GM12878 (cell line): ENCODE data around the gene SLC4A5. TPM values are rescaled to one million over a fixed set of nuclear protein-coding genes. Genes with fewer than 3 reads are reported as not detected.

Experiments
- ATAC-seq: fragments of 200-7000 bp; cut with Tn5 transposase; 3 replicates; pipeline ENCODE4 v1.9.1; 2020; ENCODE audit warnings: mild to moderate bottlenecking, moderate library complexity
- BruUV-seq: library from RNA; stranded (reverse); fragments of 400-500 nt; replicated peaks from 2 replicates; lab custom pipeline; 2021; lab: Mats Ljungman, UMichigan
- CTCF ChIA-PET: fragments of 300-600 bp; sonication (Branson Sonifier 250); formaldehyde crosslinking; extraction: SDS; loops from one replicate; lab custom pipeline; 2021; ENCODE audit warnings: inconsistent platforms; lab: Yijun Ruan, JAX
- POLR2A ChIA-PET: fragments of 350-600 bp; formaldehyde crosslinking; extraction: SDS; loops from one replicate; lab custom pipeline; 2021; ENCODE audit warnings: inconsistent platforms; lab: Charles Lee
- RAD21 ChIA-PET: fragments of 300-600 bp; sonication (Branson Sonifier 250); formaldehyde crosslinking; loops from one replicate; lab custom pipeline; 2023; ENCODE audit warnings: antibody characterized with exemption; ENCODE audit not compliant: unreplicated experiment; lab: Charles Lee
- SMC1A ChIA-PET: fragments of 300-600 bp; sonication (Branson Sonifier 250); formaldehyde crosslinking; loops from one replicate; lab custom pipeline; 2023; ENCODE audit not compliant: unreplicated experiment, uncharacterized antibody; lab: Charles Lee
- DNase-seq: peaks from one replicate; pipeline ENCODE4 v3.0.0-alpha.2; 2011; ENCODE audit warnings: low read depth, low spot score
- FAIRE-seq: peaks from 3 replicates; lab custom pipeline; 2011; peaks lifted over from hg19 to GRCh38; lab: Jason Lieb, UNC
- H2AFZ ChIP-seq: 2 replicates; pipeline ENCODE4 v1.6.0; 2011; ENCODE audit warnings: low read depth, low read length, control low read depth; ENCODE audit not compliant: control insufficient read depth
- H3K27ac ChIP-seq: 2 replicates; pipeline ENCODE4 v1.5.1; 2011; ENCODE audit warnings: control low read depth; ENCODE audit not compliant: control insufficient read depth, insufficient read depth
- H3K27me3 ChIP-seq, 2 experiments: replicated peaks in 1 of 2; 2 replicates each; pipeline versions ENCODE4 v1.6.0 to v1.6.1; 2011; ENCODE audit warnings: low read length in 1 of 2; ENCODE audit not compliant: control insufficient read depth in 2 of 2, insufficient read depth in 2 of 2
- H3K36me3 ChIP-seq, 2 experiments: 2 replicates each; pipeline ENCODE4 v1.5.1; 2011; ENCODE audit warnings: low read length in 1 of 2; ENCODE audit not compliant: control insufficient read depth in 2 of 2, insufficient read depth in 2 of 2
- H3K4me1 ChIP-seq: 2 replicates; pipeline ENCODE4 v1.6.1; 2011; ENCODE audit warnings: mild to moderate bottlenecking, low read length, moderate library complexity, mixed read lengths; ENCODE audit not compliant: control insufficient read depth, insufficient read depth
- H3K4me2 ChIP-seq: 2 replicates; pipeline ENCODE4 v1.6.0; 2011; ENCODE audit warnings: control low read depth; ENCODE audit not compliant: control insufficient read depth, insufficient read depth
- H3K4me3 ChIP-seq: fragments of 200-600 bp; sonication (generic); 2 replicates; pipeline ENCODE4 v1.5.1; 2016
- H3K79me2 ChIP-seq: 2 replicates; pipeline ENCODE4 v1.6.0; 2011; ENCODE audit warnings: low read length; ENCODE audit not compliant: control insufficient read depth, insufficient read depth
- H3K9ac ChIP-seq: 2 replicates; pipeline ENCODE4 v1.8.0; 2011; ENCODE audit warnings: low read length, control low read depth, mixed read lengths; ENCODE audit not compliant: control insufficient read depth, insufficient read depth
- H3K9me3 ChIP-seq: replicated peaks from 3 replicates; pipeline ENCODE4 v1.5.1; 2011; ENCODE audit warnings: mild to moderate bottlenecking, low read length; ENCODE audit not compliant: control insufficient read depth, insufficient read depth
- H4K20me1 ChIP-seq: 2 replicates; pipeline ENCODE4 v1.6.0; 2011; ENCODE audit not compliant: control insufficient read depth, insufficient read depth
- BCL11A ChIP-seq: IDR thresholded peaks from 2 replicates; pipeline ENCODE4 v1.6.1; 2011; ENCODE audit warnings: low read depth, low read length
- CBX5 ChIP-seq: sonication (generic); IDR thresholded peaks from 2 replicates; pipeline ENCODE4 v1.6.1; 2016; ENCODE audit warnings: low read depth, moderate library complexity, mild to moderate bottlenecking, inconsistent platforms
- EED ChIP-seq: sonication (generic); IDR thresholded peaks from 2 replicates; pipeline ENCODE4 v1.6.1; 2016; ENCODE audit warnings: antibody characterized with exemption, low read depth
- ESRRA ChIP-seq: IDR thresholded peaks from 2 replicates; pipeline ENCODE4 v1.6.1; 2012; ENCODE audit warnings: mild to moderate bottlenecking, low read length, improper control_type of control experiment
- IKZF2 ChIP-seq, 2 experiments: fragments of 450-650 bp; IDR thresholded peaks; 2 replicates each; pipeline ENCODE4 v1.6.1; 2017; ENCODE audit warnings: mild to moderate bottlenecking in 2 of 2, moderate library complexity in 2 of 2
- IRF4 ChIP-seq: IDR thresholded peaks from 2 replicates; pipeline ENCODE4 v1.6.1; 2011; ENCODE audit warnings: low read depth, low read length
- NR2F1 ChIP-seq: fragments of 450-650 bp; conservative IDR thresholded peaks from 2 replicates; pipeline ENCODE4 v1.6.1; 2017; ENCODE audit warnings: mild to moderate bottlenecking
- PRDM15 ChIP-seq: fragments of 450-650 bp; formaldehyde crosslinking; IDR thresholded peaks from 2 replicates; pipeline ENCODE4 v1.4.0; 2020; ENCODE audit warnings: mild to moderate bottlenecking, moderate library complexity
- RELA ChIP-seq: fragments of 450-650 bp; IDR thresholded peaks from 2 replicates; pipeline ENCODE4 v1.8.0; 2014; ENCODE audit warnings: borderline replicate concordance; ENCODE audit not compliant: partially characterized antibody
- RFX5 ChIP-seq: IDR thresholded peaks from 2 replicates; pipeline ENCODE4 v1.6.1; 2011; ENCODE audit warnings: low read depth, low read length, improper control_type of control experiment
- SUZ12 ChIP-seq: fragments of 200-600 bp; sonication (generic); IDR thresholded peaks from one replicate; pipeline ENCODE4 v1.6.1; 2018; ENCODE audit warnings: antibody characterized with exemption, mild to moderate bottlenecking; ENCODE audit not compliant: unreplicated experiment
- ZBED1 ChIP-seq: IDR thresholded peaks from 2 replicates; pipeline ENCODE4 v1.6.1; 2016; ENCODE audit warnings: borderline replicate concordance
- WGBS: methylation state at CpG from one replicate; pipeline ENCODE4 v1.1.6; 2016; ENCODE audit warnings: low lambda C conversion rate; ENCODE audit not compliant: insufficient replicate concordance, insufficient coverage; ENCODE audit errors: missing lambda C conversion rate; 5-methylcytosine and 5-hydroxymethylcytosine counted together
- in situ Hi-C: fragments of 300-500 bp; cut with MboI; formaldehyde crosslinking; loops from 9 replicates; pipeline ENCODE4 v1.14.3; 2018; ENCODE audit warnings: mixed read lengths
- intact Hi-C: fragments of 100-400 bp; cut with micrococcal nuclease; formaldehyde crosslinking; loops from one replicate; pipeline ENCODE4 v1.14.2; 2022; ENCODE audit not compliant: unreplicated experiment
- polyA plus RNA-seq, 11 experiments: library from polyadenylated mRNA; depleted of rRNA in 4 of 11; unstranded in 6 of 11; stranded (reverse) in 5 of 11; fragments of >200 nt; fragmentation: Nextera tagmentation in 4 of 11; fragmentation: Illumina TruSeq in 1 of 11; extraction: Ambion mirVana in 4 of 11; extraction: Trizol in 1 of 11; gene quantifications; 1 replicate in 1 of 11; 2 replicates in 10 of 11; pipeline versions ENCODE4 v1.2.1 to v1.2.3, GENCODE V29; 2011 to 2016; ENCODE audit warnings: inconsistent platforms in 2 of 11, missing spikeins in 2 of 11, low read depth in 1 of 11
- total RNA-seq, 4 experiments: library from RNA; depleted of rRNA in 3 of 4; stranded (reverse); fragments of >200 nt in 3 of 4; fragmentation: Illumina TruSeq in 1 of 4; extraction: Trizol in 1 of 4; gene quantifications; 2 replicates each; pipeline versions ENCODE4 v1.2.1 to v1.2.3, GENCODE V29; 2013 to 2021

SLC4A5 gene
- total and polyA plus RNA-seq, 10 of the 15 experiments (the other 5 are each of a cell fraction or from before 2014, with no cell fraction given): 0.15 to 4.7 (median 1.6) TPM

- no peak overlapping the region for H3K4me2 ChIP-seq
- H3K27me3 ChIP-seq: no peaks in the 10 kb centered on the region
- H3K9me3 ChIP-seq: no peaks in the 10 kb centered on the region
- no peaks in the 10 kb centered on the region; the same call in 1 of the 2 replicates for H4K20me1 ChIP-seq
- POLR2A ChIA-PET: interaction anchor here (0.6 to 6.4 kb wide), 3 partner anchors 12 to 75 kb away, joined by 3 to 83 read pairs (median 8); partner anchors contain the start of gene MOB1A
- CTCF ChIA-PET: interaction anchor here (0.7 to 7.8 kb wide), 6 partner anchors 11 to 368 kb away, joined by 3 to 90 read pairs (median 4); partner anchors contain the start of genes BOLA3, MOB1A and STAMBP
- H2AFZ ChIP-seq: no peak overlapping the region
- no peak for FAIRE-seq
- H3K9ac ChIP-seq: no peak overlapping the region
- in situ Hi-C loops: no loop called here
- BruUV-seq: no TSS peak
- H3K4me3 ChIP-seq: no peak overlapping the region
- TF ChIP-seq SUZ12: no peak
- TF ChIP-seq IRF4: no peak
- no peak for TF ChIP-seq BCL11A
- ATAC-seq: no peak
- SMC1A ChIA-PET: interaction anchor here (1.0 to 3.7 kb wide), 6 partner anchors 9 to 50 kb away, joined by 3 to 17 read pairs (median 4); partner anchors contain the start of gene MOB1A
- RAD21 ChIA-PET: interaction anchor here (0.6 to 1.8 kb wide), 4 partner anchors 11 to 77 kb away, joined by 3 to 6 read pairs (median 3); no protein-coding TSS in a partner anchor
- peaks cover 39% of the 10 kb centered on the region for H3K79me2 ChIP-seq
- H3K4me1 ChIP-seq: peaks cover 8% of the 10 kb centered on the region
- H3K27ac ChIP-seq: no peak overlapping the region
- WGBS: 80% methylated on average over 4 of the region's 4 CpGs
- intact Hi-C loops: no loop called here
- no peak for DNase-seq
- no peaks in the 10 kb centered on the region; a peak in 1 of 4 replicates for H3K36me3 ChIP-seq
These were observed 146.2 kb downstream of the SLC4A5 start for GRCh38 chr2:74197049-74197448.

GRCh38 chr2:74194799-74195198, 148.4 kb downstream of the SLC4A5 start:
- no peaks in the 10 kb centered on the region for H4K20me1 ChIP-seq
- 100% methylated on average over 1 of the region's 1 CpG for WGBS
- no peaks in the 10 kb centered on the region for H3K27me3 ChIP-seq
- ChIA-PET CTCF (interaction anchor here (7.8 kb wide), 1 partner anchor 14 kb away, joined by 90 read pairs; the partner anchor contains the start of gene MOB1A), RAD21 (no interaction called here), SMC1A (no interaction called here), POLR2A (interaction anchor here (0.9 kb wide), 2 partner anchors 16 to 20 kb away, joined by 4 to 6 read pairs; no protein-coding TSS in a partner anchor)
- peaks cover 16% of the 10 kb centered on the region for H3K79me2 ChIP-seq
- H3K4me1 ChIP-seq: peaks cover 4% of the 10 kb centered on the region
- no peak for FAIRE-seq
- H2AFZ ChIP-seq: no peak overlapping the region
- no peak overlapping the region for H3K9ac ChIP-seq
- no TSS peak for BruUV-seq
- H3K9me3 ChIP-seq: no peaks in the 10 kb centered on the region
- DNase-seq: no peak
- H3K27ac ChIP-seq: no peak overlapping the region
- H3K4me2 ChIP-seq: no peak overlapping the region
- no peak for ATAC-seq
- no peak overlapping the region for H3K4me3 ChIP-seq
- in situ Hi-C loops: no loop called here
- H3K36me3 ChIP-seq: no peaks in the 10 kb centered on the region
- intact Hi-C loops: no loop called here
- TF ChIP-seq RFX5: no peak
- TF ChIP-seq ESRRA: no peak
- no peak for TF ChIP-seq NR2F1
- no peak for TF ChIP-seq ZBED1
- TF ChIP-seq RELA: no peak
- no peak for TF ChIP-seq CBX5
- no peak for TF ChIP-seq PRDM15 (CRISPR knock-in tag)
- TF ChIP-seq IKZF2 (IDR thresholded peaks at IDR 0.05): no peak
- TF ChIP-seq EED: no peak
